HUES64 (cell line): Measurements from ENCODE around the gene SORL1-AS1.
A peak's percentile ranks its signal among the peaks of the same experiment; 100 is the strongest.

Experiments used
- H3K27ac ChIP-seq: 2 replicates; pipeline ENCODE4 v1.7.0; 2013; ENCODE audit warnings: low read depth, low read length, inconsistent platforms
- H3K27me3 ChIP-seq: 2 replicates; pipeline ENCODE4 v1.6.1; 2013; ENCODE audit warnings: mild to moderate bottlenecking, low read length; ENCODE audit not compliant: insufficient read depth
- H3K36me3 ChIP-seq: 2 replicates; pipeline ENCODE4 v1.6.1; 2013; ENCODE audit warnings: mild to moderate bottlenecking, low read length; ENCODE audit not compliant: insufficient read depth
- H3K4me1 ChIP-seq: 2 replicates; pipeline ENCODE4 v1.6.1; 2013; ENCODE audit warnings: mild to moderate bottlenecking, low read length, moderate library complexity; ENCODE audit not compliant: insufficient read depth
- H3K4me3 ChIP-seq: 2 replicates; pipeline ENCODE4 v1.5.1; 2013; ENCODE audit warnings: mild to moderate bottlenecking, low read length, moderate library complexity
- H3K9ac ChIP-seq: 2 replicates; pipeline ENCODE4 v1.6.1; 2013; ENCODE audit warnings: mild to moderate bottlenecking, low read depth, low read length
- H3K9me3 ChIP-seq: 2 replicates; pipeline ENCODE4 v1.6.1; 2013; ENCODE audit warnings: low read depth, low read length; ENCODE audit not compliant: insufficient read depth
- WGBS: fragments of 150-250, 120-280 bp; methylation state at CpG from one replicate; pipeline ENCODE4 v1.1.7; 2013; ENCODE audit warnings: missing lambda C conversion rate; 5-methylcytosine and 5-hydroxymethylcytosine counted together

Gene SORL1-AS1

GRCh38 chr11:121437686-121438078 lies 15.1 kb downstream of the SORL1-AS1 start:
- H3K27ac ChIP-seq: no peak overlapping the region
- 93% methylated on average over 4 of the region's 4 CpGs for WGBS
- H3K27me3 ChIP-seq: 0 out of 2 replicates have a peak, but pooled peaks cover 4% of the 10 kb centered on the region
- H3K4me3 ChIP-seq: no peak overlapping the region
- H3K9me3 ChIP-seq: no peaks in the 10 kb centered on the region
- no peaks in the 10 kb centered on the region for H3K4me1 ChIP-seq
- H3K36me3 ChIP-seq: no peaks in the 10 kb centered on the region
- H3K9ac ChIP-seq: no peak overlapping the region

- 0 out of 2 replicates have a peak, but pooled peaks cover 4% of the 10 kb centered on the region for H3K27me3 ChIP-seq
- H3K9me3 ChIP-seq: no peaks in the 10 kb centered on the region
- no peak overlapping the region for H3K27ac ChIP-seq
- H3K36me3 ChIP-seq: no peaks in the 10 kb centered on the region
- H3K9ac ChIP-seq: no peak overlapping the region
- no peaks in the 10 kb centered on the region for H3K4me1 ChIP-seq
- H3K4me3 ChIP-seq: no peak overlapping the region
Measured at GRCh38 chr11:121437018-121437685, 15.6 kb downstream of the SORL1-AS1 start.

- no peak overlapping the region for H3K9ac ChIP-seq
Measured at GRCh38 chr11:121435551-121436511, 16.9 kb downstream of the SORL1-AS1 start.

GRCh38 chr11:121435132-121435531 lies 17.6 kb downstream of the SORL1-AS1 start:
- 66% methylated on average over 4 of the region's 4 CpGs for WGBS
- Histone ChIP-seq H3K9ac (no peak overlapping the region), H3K9me3 (no peaks in the 10 kb centered on the region)

More at GRCh38 chr11:121435551-121436511, 16.9 kb downstream of the SORL1-AS1 start:
- Histone ChIP-seq H3K36me3 (no peaks in the 10 kb centered on the region), H3K9me3 (no peaks in the 10 kb centered on the region), H3K4me1 (no peaks in the 10 kb centered on the region), H3K4me3 (no peak overlapping the region), H3K27ac (no peak overlapping the region), H3K27me3 (0 out of 2 replicates have a peak, but pooled peaks cover 4% of the 10 kb centered on the region)
- 81% methylated on average over 3 of the region's 3 CpGs for WGBS

GRCh38 chr11:121431820-121432526 lies 20.8 kb downstream of the SORL1-AS1 start:
- peaks cover 15% of the 10 kb centered on the region for H3K27me3 ChIP-seq
- no peak overlapping the region for H3K4me3 ChIP-seq
- WGBS: 94% methylated on average over 2 of the region's 4 CpGs
- H3K36me3 ChIP-seq: no peaks in the 10 kb centered on the region
- H3K27ac ChIP-seq: no peak overlapping the region
- peaks cover under 1% of the 10 kb centered on the region; the same call in 1 of the 2 replicates for H3K4me1 ChIP-seq
- H3K9me3 ChIP-seq: no peaks in the 10 kb centered on the region
- no peak overlapping the region for H3K9ac ChIP-seq

More at GRCh38 chr11:121435132-121435531, 17.6 kb downstream of the SORL1-AS1 start:
- Histone ChIP-seq H3K27me3 (0 out of 2 replicates have a peak, but pooled peaks cover 4% of the 10 kb centered on the region), H3K4me1 (no peaks in the 10 kb centered on the region), H3K4me3 (no peak overlapping the region), H3K36me3 (no peaks in the 10 kb centered on the region), H3K27ac (no peak overlapping the region)

GRCh38 chr11:121429556-121429955 lies 23.2 kb downstream of the SORL1-AS1 start:
- Histone ChIP-seq H3K27me3 (peaks cover 25% of the 10 kb centered on the region), H3K36me3 (no peaks in the 10 kb centered on the region), H3K27ac (no peak overlapping the region), H3K9me3 (no peaks in the 10 kb centered on the region), H3K4me3 (no peak overlapping the region), H3K4me1 (peaks cover 8% of the 10 kb centered on the region; the same call in 1 of the 2 replicates), H3K9ac (no peak overlapping the region)
- 90% methylated on average over 2 of the region's 3 CpGs for WGBS

- Histone ChIP-seq H3K9me3 (no peaks in the 10 kb centered on the region), H3K9ac (no peak overlapping the region), H3K4me3 (peak overlapping the region; percentile 51), H3K36me3 (no peaks in the 10 kb centered on the region), H3K27ac (no peak overlapping the region), H3K4me1 (peaks cover 8% of the 10 kb centered on the region; the same call in 1 of the 2 replicates), H3K27me3 (peaks cover 24% of the 10 kb centered on the region)
- WGBS: 4% methylated on average over 7 of the region's 8 CpGs
Measured at GRCh38 chr11:121427400-121427744, 25.4 kb downstream of the SORL1-AS1 start.

- H3K9ac ChIP-seq: peak overlapping the region; percentile 33; the same call in 1 of the 2 replicates
- H3K36me3 ChIP-seq: no peaks in the 10 kb centered on the region
- H3K4me3 ChIP-seq: peak overlapping the region; percentile 51
- WGBS: 25% methylated on average over 48 of the region's 48 CpGs
- H3K27ac ChIP-seq: no peak overlapping the region
- H3K9me3 ChIP-seq: no peaks in the 10 kb centered on the region
- H3K4me1 ChIP-seq: peaks cover 8% of the 10 kb centered on the region
- H3K27me3 ChIP-seq: peaks cover 24% of the 10 kb centered on the region
Measured at GRCh38 chr11:121426476-121427399, 26.0 kb downstream of the SORL1-AS1 start.

GRCh38 chr11:121425828-121426227 lies 26.9 kb downstream of the SORL1-AS1 start:
- no peaks in the 10 kb centered on the region for H3K9me3 ChIP-seq
- no peak overlapping the region for H3K27ac ChIP-seq
- WGBS: 91% methylated on average over 5 of the region's 5 CpGs
- peaks cover 8% of the 10 kb centered on the region for H3K4me1 ChIP-seq
- H3K27me3 ChIP-seq: peaks cover 24% of the 10 kb centered on the region
- no peaks in the 10 kb centered on the region for H3K36me3 ChIP-seq
- H3K9ac ChIP-seq: no peak overlapping the region
- no peak overlapping the region for H3K4me3 ChIP-seq

GRCh38 chr11:121422675-121423074 lies 30.1 kb downstream of the SORL1-AS1 start:
- Histone ChIP-seq H3K9ac (no peak overlapping the region), H3K27me3 (peaks cover 19% of the 10 kb centered on the region), H3K27ac (no peak overlapping the region), H3K4me3 (no peak overlapping the region), H3K4me1 (peaks cover 11% of the 10 kb centered on the region), H3K36me3 (no peaks in the 10 kb centered on the region), H3K9me3 (no peaks in the 10 kb centered on the region)
- 89% methylated on average over 4 of the region's 4 CpGs for WGBS
